HFF-Myc (cell line): Measurements from ENCODE around the gene PARP16.

Experiments
- DNase-seq: peaks from one replicate; pipeline ENCODE4 v3.0.0-alpha.2; 2011; ENCODE audit warnings: low read depth; ENCODE audit errors: extremely low read depth
- H3K4me3 ChIP-seq: replicated peaks from 2 replicates; pipeline ENCODE4 v1.5.1; 2011; ENCODE audit warnings: low read depth, mild to moderate bottlenecking, control low read depth, low read length
- TF ChIP-seq, protein P1 (sequence below): IDR thresholded peaks from 2 replicates; pipeline ENCODE4 v1.5.1; 2012; ENCODE audit warnings: mild to moderate bottlenecking, low read depth, low read length, control low read depth; ENCODE audit errors: missing control alignments

The PARP16 gene, protein sequence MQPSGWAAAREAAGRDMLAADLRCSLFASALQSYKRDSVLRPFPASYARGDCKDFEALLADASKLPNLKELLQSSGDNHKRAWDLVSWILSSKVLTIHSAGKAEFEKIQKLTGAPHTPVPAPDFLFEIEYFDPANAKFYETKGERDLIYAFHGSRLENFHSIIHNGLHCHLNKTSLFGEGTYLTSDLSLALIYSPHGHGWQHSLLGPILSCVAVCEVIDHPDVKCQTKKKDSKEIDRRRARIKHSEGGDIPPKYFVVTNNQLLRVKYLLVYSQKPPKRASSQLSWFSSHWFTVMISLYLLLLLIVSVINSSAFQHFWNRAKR

DNA sequence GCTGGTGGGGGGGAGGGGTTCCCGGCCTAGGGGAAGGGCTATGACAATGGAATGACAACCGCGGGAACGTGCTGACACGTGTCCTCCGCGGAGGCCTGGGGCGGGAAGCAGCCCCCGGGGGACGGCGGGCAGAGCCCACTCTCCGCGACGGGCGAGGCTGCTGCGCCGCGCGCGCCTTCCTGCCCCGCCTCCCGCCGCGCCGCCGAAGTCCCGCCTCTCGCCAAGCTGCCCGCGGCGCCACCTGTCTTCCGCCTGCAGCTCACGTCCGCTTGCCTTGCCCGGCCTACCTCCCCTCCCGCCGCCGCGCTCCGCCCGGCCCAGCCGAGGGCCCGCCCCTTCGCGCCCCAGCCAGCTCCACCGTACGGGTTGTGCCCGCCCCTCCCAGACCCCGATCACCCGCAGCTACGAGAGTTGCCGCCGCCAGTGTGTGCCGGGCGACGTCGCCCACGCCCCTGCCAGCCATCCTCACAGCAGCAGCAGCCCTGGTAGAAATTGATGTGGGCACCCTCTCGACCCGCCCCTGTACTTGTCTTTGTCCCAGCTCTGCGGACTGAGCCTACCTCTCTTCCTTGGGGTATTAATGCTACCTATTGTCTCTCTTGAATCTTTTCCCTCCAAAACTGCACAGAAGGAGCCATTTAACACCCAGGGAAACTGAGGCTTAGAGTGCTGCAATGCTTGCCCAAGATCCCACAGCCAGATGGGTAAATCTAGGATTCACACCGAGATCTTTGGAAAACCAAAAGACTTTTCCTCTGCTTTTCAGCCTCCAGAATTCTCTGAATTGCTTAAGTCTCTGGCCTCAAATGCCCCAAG, at the start of gene PARP16:
TSS of gene PARP16 (minus strand) at position 180 of the 816 bp plus-strand sequence. CDS start 457 bp downstream, outside the sequence.
- H3K4me3 ChIP-seq, result peak within 1 kb of the TSS; percentile 56
- TF ChIP-seq, protein P1, sequence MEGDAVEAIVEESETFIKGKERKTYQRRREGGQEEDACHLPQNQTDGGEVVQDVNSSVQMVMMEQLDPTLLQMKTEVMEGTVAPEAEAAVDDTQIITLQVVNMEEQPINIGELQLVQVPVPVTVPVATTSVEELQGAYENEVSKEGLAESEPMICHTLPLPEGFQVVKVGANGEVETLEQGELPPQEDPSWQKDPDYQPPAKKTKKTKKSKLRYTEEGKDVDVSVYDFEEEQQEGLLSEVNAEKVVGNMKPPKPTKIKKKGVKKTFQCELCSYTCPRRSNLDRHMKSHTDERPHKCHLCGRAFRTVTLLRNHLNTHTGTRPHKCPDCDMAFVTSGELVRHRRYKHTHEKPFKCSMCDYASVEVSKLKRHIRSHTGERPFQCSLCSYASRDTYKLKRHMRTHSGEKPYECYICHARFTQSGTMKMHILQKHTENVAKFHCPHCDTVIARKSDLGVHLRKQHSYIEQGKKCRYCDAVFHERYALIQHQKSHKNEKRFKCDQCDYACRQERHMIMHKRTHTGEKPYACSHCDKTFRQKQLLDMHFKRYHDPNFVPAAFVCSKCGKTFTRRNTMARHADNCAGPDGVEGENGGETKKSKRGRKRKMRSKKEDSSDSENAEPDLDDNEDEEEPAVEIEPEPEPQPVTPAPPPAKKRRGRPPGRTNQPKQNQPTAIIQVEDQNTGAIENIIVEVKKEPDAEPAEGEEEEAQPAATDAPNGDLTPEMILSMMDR, result peak; percentile 6
- no peak for DNase-seq

DNA sequence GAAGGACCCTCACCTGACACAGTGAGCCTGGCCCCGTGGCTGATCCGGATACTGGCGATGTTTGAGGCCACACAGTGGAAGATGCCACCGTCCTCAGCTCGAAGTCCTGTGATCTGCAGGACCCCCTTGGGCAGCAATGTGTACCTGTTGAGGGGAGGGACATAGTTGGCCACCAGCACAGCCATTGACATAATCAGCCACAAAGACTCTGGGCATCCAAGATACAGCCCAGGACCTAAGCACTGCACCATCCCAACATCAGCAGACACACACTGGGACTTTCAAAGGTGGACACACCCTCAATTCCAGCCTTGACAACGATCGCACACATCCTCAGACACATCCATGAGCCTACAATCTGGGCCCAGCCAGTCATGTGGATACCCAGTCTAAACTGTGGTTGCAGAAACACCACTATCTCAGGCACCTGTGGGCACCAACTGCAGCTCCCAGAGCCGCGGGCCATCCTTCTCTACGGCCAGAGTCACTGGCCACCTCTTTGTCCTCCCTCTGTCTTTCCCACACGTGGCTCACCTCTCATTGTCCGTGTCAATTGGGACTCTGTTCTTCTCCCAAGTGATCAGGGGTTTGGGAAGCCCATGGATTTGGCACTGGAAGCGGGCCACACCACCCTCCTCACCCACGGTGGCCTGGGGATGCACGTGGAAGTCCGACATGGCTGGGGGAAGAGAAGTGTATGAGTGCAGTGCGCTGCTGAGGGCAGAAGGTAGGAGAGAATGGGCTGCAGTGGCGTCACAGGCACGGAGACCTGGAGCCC, 48.8 kb upstream of the PARP16 start:
- DNase-seq, result no peak
- H3K4me3 ChIP-seq, result no peak overlapping the region
- TF ChIP-seq, protein P1, result no peak

- no peak overlapping the region for H3K4me3 ChIP-seq
- TF ChIP-seq, protein P1, result no peak
- DNase-seq, result no peak
Measured at GRCh38 chr15:65334586-65335231, 48.0 kb upstream of the PARP16 start.

DNA sequence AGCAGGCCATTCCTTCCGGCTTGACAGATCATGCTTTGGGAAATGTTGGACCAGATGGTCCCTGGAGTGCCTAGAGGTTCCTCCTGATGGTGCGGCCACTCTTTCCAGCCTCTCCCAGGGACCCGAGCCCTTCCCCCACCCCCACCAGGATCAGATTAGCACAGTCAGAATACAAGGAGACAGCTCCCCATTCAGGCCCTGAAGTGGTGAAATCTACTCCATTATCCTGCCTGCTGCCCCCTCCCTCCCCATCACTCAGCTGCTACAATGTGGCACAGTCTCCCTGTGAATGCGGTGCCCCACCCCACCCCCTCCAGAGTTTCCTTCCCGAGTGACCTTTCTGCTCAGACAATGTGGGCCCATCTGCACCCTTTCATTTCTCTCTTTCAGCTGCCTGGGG, 47.2 kb upstream of the PARP16 start:
- TF ChIP-seq, protein P1, result no peak

GRCh38 chr15:65333148-65333820, 46.6 kb upstream of the PARP16 start:
- TF ChIP-seq, protein P1, result no peak
- no peak overlapping the region for H3K4me3 ChIP-seq
- DNase-seq, result no peak

More for the DNA sequence above, 47.2 kb upstream of the PARP16 start:
- H3K4me3 ChIP-seq, result no peak overlapping the region
- no peak for DNase-seq
